Keratinocyte (primary cell): ENCODE results near the gene NRROS. TPM values are rescaled to one million over a fixed set of nuclear protein-coding genes. Genes with fewer than 3 reads are reported as not detected.

Source experiments
- DNase-seq: peaks from one replicate; pipeline ENCODE4 v3.0.0-alpha.2; 2011; ENCODE audit warnings: low read depth, missing footprints, low spot score
- FAIRE-seq: peaks from 2 replicates; lab custom pipeline; 2011; peaks lifted over from hg19 to GRCh38; lab: Jason Lieb, UNC
- H2AFZ ChIP-seq: 2 replicates; pipeline ENCODE4 v1.6.0; 2012; ENCODE audit warnings: low read length, control low read depth, inconsistent platforms; ENCODE audit not compliant: control insufficient read depth
- H3K27ac ChIP-seq: 2 replicates; pipeline ENCODE4 v1.5.1; 2011; ENCODE audit warnings: low read length; ENCODE audit not compliant: control insufficient read depth, insufficient read depth
- H3K27me3 ChIP-seq: 3 replicates; pipeline ENCODE4 v1.6.0; 2011; ENCODE audit warnings: low read length; ENCODE audit not compliant: control insufficient read depth, insufficient read depth; ENCODE audit errors: extremely low read depth
- H3K36me3 ChIP-seq, 2 experiments: 2 replicates in 1 of 2; 3 replicates in 1 of 2; pipeline ENCODE4 v1.5.1; 2011; ENCODE audit warnings: low read length in 2 of 2, mild to moderate bottlenecking in 1 of 2; ENCODE audit not compliant: control insufficient read depth in 2 of 2, insufficient read depth in 2 of 2; ENCODE audit errors: extremely low read depth in 1 of 2
- H3K4me1 ChIP-seq: 3 replicates; pipeline ENCODE4 v1.5.1; 2011; ENCODE audit warnings: low read length; ENCODE audit not compliant: control insufficient read depth, insufficient read depth; ENCODE audit errors: extremely low read depth
- H3K4me2 ChIP-seq: 3 replicates; pipeline ENCODE4 v1.6.0; 2011; ENCODE audit warnings: low read depth, low read length; ENCODE audit not compliant: control insufficient read depth, insufficient read depth; ENCODE audit errors: extremely low read depth
- H3K4me3 ChIP-seq, 3 experiments: fragments of 200-600 bp in 1 of 3; sonication (generic) in 1 of 3; 2 replicates in 2 of 3; 3 replicates in 1 of 3; pipeline ENCODE4 v1.5.1; 2011 to 2016; ENCODE audit warnings: low read length in 3 of 3, mild to moderate bottlenecking in 3 of 3, control low read depth in 2 of 3, inconsistent platforms in 1 of 3, low read depth in 1 of 3, mixed read lengths in 1 of 3, mixed run types in 1 of 3, moderate library complexity in 1 of 3; ENCODE audit not compliant: control insufficient read depth in 2 of 3, insufficient read depth in 2 of 3; ENCODE audit errors: extremely low read depth in 1 of 3
- H3K79me2 ChIP-seq: 2 replicates; pipeline ENCODE4 v1.6.0; 2012; ENCODE audit warnings: low read length; ENCODE audit not compliant: control insufficient read depth, insufficient read depth
- H3K9ac ChIP-seq: 3 replicates; pipeline ENCODE4 v1.6.0; 2011; ENCODE audit warnings: low read length; ENCODE audit not compliant: control insufficient read depth, insufficient read depth; ENCODE audit errors: extremely low read depth
- H3K9me1 ChIP-seq: 3 replicates; pipeline ENCODE4 v1.6.0; 2011; ENCODE audit warnings: low read length; ENCODE audit not compliant: control insufficient read depth, insufficient read depth; ENCODE audit errors: extremely low read depth
- H3K9me3 ChIP-seq: 2 replicates; pipeline ENCODE4 v1.5.1; 2012; ENCODE audit warnings: low read depth, low read length; ENCODE audit not compliant: control insufficient read depth
- H4K20me1 ChIP-seq: 3 replicates; pipeline ENCODE4 v1.6.0; 2011; ENCODE audit warnings: low read length; ENCODE audit not compliant: control insufficient read depth, insufficient read depth; ENCODE audit errors: extremely low read depth
- EZH2 ChIP-seq: IDR thresholded peaks from one replicate; pipeline ENCODE4 v1.6.1; 2012; ENCODE audit warnings: inconsistent platforms, mild to moderate bottlenecking, low read length, moderate library complexity
- dilution Hi-C: fragments of 300-500 bp; cut with MboI; formaldehyde crosslinking; loops from one replicate; pipeline ENCODE4 v1.7.0; 2020; ENCODE audit warnings: low sequenced_read_pairs; ENCODE audit not compliant: extremely low pct_ligation_motif_present
- polyA plus RNA-seq, 5 experiments: library from polyadenylated mRNA; depleted of rRNA in 3 of 5; stranded (reverse) in 3 of 5; stranded (forward) in 1 of 5; unstranded in 1 of 5; fragments of >200 nt; gene quantifications; 1 replicate in 1 of 5; 2 replicates in 3 of 5; 3 replicates in 1 of 5; pipeline versions ENCODE4 v1.2.1 to v1.2.3, GENCODE V29; 2011 to 2012; ENCODE audit warnings: missing spikeins in 2 of 5, low read depth in 1 of 5, low replicate concordance in 1 of 5
- TF ChIP-seq, protein P1 (sequence below), 3 experiments: IDR thresholded peaks in 1 of 3; conservative IDR thresholded peaks in 1 of 3; optimal IDR thresholded peaks in 1 of 3; 2 replicates in 2 of 3; 3 replicates in 1 of 3; pipeline versions ENCODE3 to v1.5.1; 2011; ENCODE audit warnings: low read length in 3 of 3, mild to moderate bottlenecking in 3 of 3, moderate library complexity in 2 of 3, control low read depth in 1 of 3, inconsistent platforms in 1 of 3; ENCODE audit not compliant: insufficient read depth in 2 of 3; ENCODE audit errors: extremely low read depth in 1 of 3

Gene NRROS
- polyA plus RNA-seq, 1 donor (not counting 4 experiments of a cell fraction or from before 2014, with no cell fraction given) = 0.03 TPM

DNA sequence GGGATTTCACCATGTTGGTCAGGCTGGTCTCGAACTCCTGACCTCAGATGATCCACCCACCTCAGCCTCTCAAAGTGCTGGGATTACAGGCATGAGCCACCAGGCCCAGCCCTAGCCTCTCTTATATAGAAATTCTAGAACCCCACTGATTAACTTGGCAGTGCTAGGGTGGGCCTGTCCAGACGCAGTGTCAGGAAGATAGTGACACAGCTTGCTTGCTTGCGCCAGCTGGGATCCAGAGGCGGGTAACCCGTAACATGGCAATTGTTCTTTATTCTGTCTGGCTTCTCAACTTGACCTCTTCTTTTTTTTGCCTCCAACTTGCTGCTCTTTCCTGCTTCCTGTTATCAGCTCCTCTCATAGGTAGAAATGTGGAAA, 56.3 kb downstream of the NRROS start:
- Histone ChIP-seq H3K4me2 (no peak overlapping the region), H4K20me1 (no peaks in the 10 kb centered on the region), H3K79me2 (no peaks in the 10 kb centered on the region), H3K36me3 (no peaks in the 10 kb centered on the region), H3K9me1 (no peaks in the 10 kb centered on the region), H3K9ac (no peak overlapping the region), H3K4me1 (no peaks in the 10 kb centered on the region), H3K27ac (no peak overlapping the region), H3K27me3 (peaks cover 4% of the 10 kb centered on the region), H3K9me3 (no peaks in the 10 kb centered on the region), H3K4me3 (no peak overlapping the region), H2AFZ (no peak overlapping the region)
- DNase-seq = no peak
- TF ChIP-seq, protein P1, sequence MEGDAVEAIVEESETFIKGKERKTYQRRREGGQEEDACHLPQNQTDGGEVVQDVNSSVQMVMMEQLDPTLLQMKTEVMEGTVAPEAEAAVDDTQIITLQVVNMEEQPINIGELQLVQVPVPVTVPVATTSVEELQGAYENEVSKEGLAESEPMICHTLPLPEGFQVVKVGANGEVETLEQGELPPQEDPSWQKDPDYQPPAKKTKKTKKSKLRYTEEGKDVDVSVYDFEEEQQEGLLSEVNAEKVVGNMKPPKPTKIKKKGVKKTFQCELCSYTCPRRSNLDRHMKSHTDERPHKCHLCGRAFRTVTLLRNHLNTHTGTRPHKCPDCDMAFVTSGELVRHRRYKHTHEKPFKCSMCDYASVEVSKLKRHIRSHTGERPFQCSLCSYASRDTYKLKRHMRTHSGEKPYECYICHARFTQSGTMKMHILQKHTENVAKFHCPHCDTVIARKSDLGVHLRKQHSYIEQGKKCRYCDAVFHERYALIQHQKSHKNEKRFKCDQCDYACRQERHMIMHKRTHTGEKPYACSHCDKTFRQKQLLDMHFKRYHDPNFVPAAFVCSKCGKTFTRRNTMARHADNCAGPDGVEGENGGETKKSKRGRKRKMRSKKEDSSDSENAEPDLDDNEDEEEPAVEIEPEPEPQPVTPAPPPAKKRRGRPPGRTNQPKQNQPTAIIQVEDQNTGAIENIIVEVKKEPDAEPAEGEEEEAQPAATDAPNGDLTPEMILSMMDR (optimal IDR thresholded peaks at IDR 0.05 in 1 of 3, IDR thresholded peaks at IDR 0.05 in 1 of 3, conservative IDR thresholded peaks at IDR 0.05 in 1 of 3; ENCODE audit: extremely low read depth in 1 of 3, insufficient read depth in 2 of 3, low read length in 3 of 3) = no peak
- TF ChIP-seq EZH2 = no peak
- FAIRE-seq = no peak
- dilution Hi-C loops = no loop called here

DNA sequence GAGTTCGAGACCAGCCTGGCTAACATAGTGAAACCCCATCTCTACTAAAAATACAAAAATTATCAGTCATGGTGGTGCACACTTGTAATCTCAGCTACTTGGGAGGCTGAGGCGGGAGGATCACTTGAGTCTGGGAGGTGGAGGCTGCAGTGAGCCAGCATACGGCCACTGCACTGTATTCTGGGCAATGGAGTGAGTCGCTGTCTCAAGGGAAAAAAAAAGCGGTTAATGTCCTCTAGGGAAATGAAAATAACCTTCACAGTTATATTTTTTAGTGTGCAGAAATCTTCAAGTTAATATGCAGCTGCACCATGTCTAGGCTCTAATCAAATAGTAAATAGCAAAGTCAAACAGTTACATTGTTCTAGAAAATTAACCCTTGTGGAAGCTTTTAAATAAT, 57.8 kb downstream of the NRROS start:
- Histone ChIP-seq H3K4me3 (no peak overlapping the region), H3K9ac (no peak overlapping the region), H3K9me1 (no peaks in the 10 kb centered on the region), H3K27ac (no peak overlapping the region), H4K20me1 (no peaks in the 10 kb centered on the region), H3K36me3 (no peaks in the 10 kb centered on the region), H3K4me1 (no peaks in the 10 kb centered on the region), H3K79me2 (no peaks in the 10 kb centered on the region), H2AFZ (no peak overlapping the region), H3K4me2 (no peak overlapping the region), H3K27me3 (no peaks in the 10 kb centered on the region), H3K9me3 (no peaks in the 10 kb centered on the region)
- no peak for DNase-seq
- dilution Hi-C loops = no loop called here
- no peak for TF ChIP-seq EZH2
- TF ChIP-seq, protein P1 (optimal IDR thresholded peaks at IDR 0.05 in 1 of 3, IDR thresholded peaks at IDR 0.05 in 1 of 3, conservative IDR thresholded peaks at IDR 0.05 in 1 of 3; ENCODE audit: extremely low read depth in 1 of 3, insufficient read depth in 2 of 3, low read length in 3 of 3) = no peak
- FAIRE-seq = no peak
